Endothelial cell of umbilical vein (primary cell): ENCODE results near the gene ABCC1. TPM values are rescaled to one million over a fixed set of nuclear protein-coding genes. Genes with fewer than 3 reads are reported as not detected.

ENCODE experiments used
- BruUV-seq: library from RNA; stranded (reverse); fragments of 400-500 nt; replicated peaks from 2 replicates; lab custom pipeline; 2021; lab: Mats Ljungman, UMichigan
- CTCF ChIA-PET: fragments of 300-600, 350-600 bp; sonication (Branson Sonifier 250); formaldehyde crosslinking; loops from one replicate; lab custom pipeline; 2021; ENCODE audit warnings: antibody characterized with exemption, inconsistent platforms; lab: Charles Lee
- POLR2A ChIA-PET: fragments of 300-600, 350-600 bp; sonication (Branson Sonifier 250); formaldehyde crosslinking; loops from one replicate; lab custom pipeline; 2021; ENCODE audit warnings: antibody characterized with exemption, inconsistent platforms; lab: Charles Lee
- DNase-seq: peaks from one replicate; pipeline ENCODE4 v3.0.0-alpha.2; 2011; ENCODE audit warnings: low read depth, low spot score
- FAIRE-seq: peaks from 2 replicates; lab custom pipeline; 2011; peaks lifted over from hg19 to GRCh38; lab: Jason Lieb, UNC
- H2AFZ ChIP-seq: 2 replicates; pipeline ENCODE4 v1.6.0; 2012; ENCODE audit warnings: low read depth, low read length, control low read depth, inconsistent platforms
- H3K27ac ChIP-seq: 2 replicates; pipeline ENCODE4 v1.5.1; 2011; ENCODE audit warnings: low read depth, mild to moderate bottlenecking, control low read depth, low read length, moderate library complexity; ENCODE audit not compliant: insufficient read depth
- H3K27me3 ChIP-seq, 2 experiments: 2 replicates each; pipeline versions ENCODE4 v1.6.0 to v1.6.1; 2011; ENCODE audit warnings: low read length in 2 of 2, mixed read lengths in 1 of 2; ENCODE audit not compliant: control insufficient read depth in 2 of 2, insufficient read depth in 2 of 2
- H3K36me3 ChIP-seq, 2 experiments: 2 replicates in 1 of 2; 3 replicates in 1 of 2; pipeline ENCODE4 v1.5.1; 2011; ENCODE audit warnings: low read length in 2 of 2, mild to moderate bottlenecking in 1 of 2, moderate library complexity in 1 of 2; ENCODE audit not compliant: control insufficient read depth in 2 of 2, insufficient read depth in 2 of 2; ENCODE audit errors: extremely low read depth in 1 of 2
- H3K4me1 ChIP-seq: 3 replicates; pipeline ENCODE4 v1.5.1; 2011; ENCODE audit warnings: mild to moderate bottlenecking, low read length; ENCODE audit not compliant: control insufficient read depth, insufficient read depth; ENCODE audit errors: extremely low read depth
- H3K4me2 ChIP-seq: 2 replicates; pipeline ENCODE4 v1.6.1; 2011; ENCODE audit warnings: low read length, control low read depth, mixed read lengths; ENCODE audit not compliant: insufficient read depth
- H3K4me3 ChIP-seq, 3 experiments: fragments of 200-600 bp in 1 of 3; sonication (generic), shearing (Covaris generic) in 1 of 3; replicated peaks in 1 of 3; 2 replicates each; pipeline ENCODE4 v1.5.1; 2011 to 2016; ENCODE audit warnings: control low read depth in 3 of 3, low read length in 3 of 3, mild to moderate bottlenecking in 2 of 3, inconsistent platforms in 1 of 3, low read depth in 1 of 3, moderate library complexity in 1 of 3; ENCODE audit not compliant: insufficient read depth in 1 of 3
- H3K79me2 ChIP-seq: 2 replicates; pipeline ENCODE4 v1.6.0; 2012; ENCODE audit warnings: low read length, inconsistent platforms; ENCODE audit not compliant: control insufficient read depth, insufficient read depth
- H3K9ac ChIP-seq: replicated peaks from 2 replicates; pipeline ENCODE3; 2011; ENCODE audit warnings: low read length, control low read depth; ENCODE audit not compliant: insufficient read depth; ENCODE audit errors: extremely low read depth
- H3K9me1 ChIP-seq: replicated peaks from 3 replicates; pipeline ENCODE4 v1.6.0; 2011; ENCODE audit warnings: mild to moderate bottlenecking, low read length; ENCODE audit not compliant: control insufficient read depth, insufficient read depth; ENCODE audit errors: extremely low read depth
- H3K9me3 ChIP-seq: replicated peaks from 2 replicates; pipeline ENCODE4 v1.5.1; 2012; ENCODE audit warnings: low read length, inconsistent platforms; ENCODE audit not compliant: control insufficient read depth, insufficient read depth
- H4K20me1 ChIP-seq: replicated peaks from 2 replicates; pipeline ENCODE3; 2011; ENCODE audit warnings: mild to moderate bottlenecking, low read length; ENCODE audit not compliant: control insufficient read depth, insufficient read depth; ENCODE audit errors: extremely low read depth
- CTCF ChIP-seq, 2 donors: IDR thresholded peaks; 1 replicate in 1 of 2; 2 replicates in 1 of 2; pipeline ENCODE4 v1.5.1; 2011; ENCODE audit warnings: low read length in 2 of 2, mild to moderate bottlenecking in 2 of 2, moderate library complexity in 2 of 2, control low read depth in 1 of 2, inconsistent platforms in 1 of 2, low read depth in 1 of 2; ENCODE audit not compliant: insufficient read depth in 1 of 2; ENCODE audit errors: extremely low read depth in 1 of 2
- EZH2 ChIP-seq: IDR thresholded peaks from 2 replicates; pipeline ENCODE4 v1.6.1; 2012; ENCODE audit warnings: borderline replicate concordance, low read depth, mild to moderate bottlenecking, moderate library complexity, low read length, inconsistent platforms; ENCODE audit not compliant: severe bottlenecking
- FOS ChIP-seq: IDR thresholded peaks from 2 replicates; pipeline ENCODE4 v1.6.1; 2011; ENCODE audit warnings: mild to moderate bottlenecking, low read length, moderate library complexity, borderline replicate concordance; ENCODE audit not compliant: insufficient read depth
- GATA2 ChIP-seq: IDR thresholded peaks from 2 replicates; pipeline ENCODE4 v1.7.0; 2011; ENCODE audit warnings: low read depth, mild to moderate bottlenecking, moderate library complexity, mixed read lengths, low read length; ENCODE audit not compliant: insufficient read length, insufficient read depth
- JUN ChIP-seq: IDR thresholded peaks from 2 replicates; pipeline ENCODE4 v1.6.1; 2011; ENCODE audit warnings: borderline replicate concordance, low read depth; ENCODE audit not compliant: insufficient read length, insufficient read depth
- MAX ChIP-seq: IDR thresholded peaks from 2 replicates; pipeline ENCODE4 v1.6.1; 2011; ENCODE audit not compliant: insufficient read depth, insufficient read length
- MYC ChIP-seq: IDR thresholded peaks from one replicate; pipeline ENCODE4 v1.6.1; 2011; ENCODE audit warnings: mild to moderate bottlenecking, low read depth, low read length
- POLR2A ChIP-seq: IDR thresholded peaks from 2 replicates; pipeline ENCODE4 v1.6.1; 2012; ENCODE audit warnings: low read depth, mild to moderate bottlenecking, control low read depth, low read length
- POLR2AphosphoS5 ChIP-seq: IDR thresholded peaks from 2 replicates; pipeline ENCODE4 v1.6.1; 2012; ENCODE audit warnings: low read depth, mild to moderate bottlenecking, control low read depth, low read length, moderate library complexity; ENCODE audit not compliant: insufficient read depth
- dilution Hi-C: fragments of 300-500 bp; cut with MboI; formaldehyde crosslinking; loops from one replicate; pipeline ENCODE4 v1.15.0; 2019; ENCODE audit warnings: low sequenced_read_pairs; ENCODE audit not compliant: extremely low pct_ligation_motif_present
- intact Hi-C: fragments of 100-400 bp; cut with micrococcal nuclease; formaldehyde crosslinking; loops from one replicate; pipeline ENCODE4 v1.10.0; 2022
- polyA plus RNA-seq, 4 experiments: library from polyadenylated mRNA; depleted of rRNA in 3 of 4; stranded (reverse) in 3 of 4; unstranded in 1 of 4; fragments of >200 nt; gene quantifications; 2 replicates each; pipeline versions ENCODE4 v1.2.1 to v1.2.3, GENCODE V29; 2011 to 2012; ENCODE audit warnings: missing spikeins in 1 of 4
- total RNA-seq: library from RNA; stranded (reverse); gene quantifications from 2 replicates; pipeline ENCODE4 v1.2.3, GENCODE V29; 2021

Gene ABCC1
- total and polyA plus RNA-seq, 2 donors (not counting 3 experiments of a cell fraction or from before 2014, with no cell fraction given), result 46.1 to 89.2 TPM

GRCh38 chr16:16120382-16121184, 171.2 kb downstream of the ABCC1 start:
- H4K20me1 ChIP-seq, result no peaks in the 10 kb centered on the region
- FAIRE-seq (peak; percentile 99), DNase-seq (peak; percentile 98)
- H3K27me3 ChIP-seq, result no peaks in the 10 kb centered on the region
- peak overlapping the region; percentile 2 for H3K4me2 ChIP-seq
- H3K36me3 ChIP-seq, result peaks cover 13 to 22% of the 10 kb centered on the region in 2 experiments
- peak overlapping the region; percentile 55 for H3K9ac ChIP-seq
- H3K9me3 ChIP-seq, result peaks cover 5% of the 10 kb centered on the region
- POLR2A ChIA-PET, result interaction anchor here (1.2 to 1.6 kb wide), 3 partner anchors 122 to 170 kb away, joined by 3 to 10 read pairs (median 4); no protein-coding TSS in a partner anchor
- TSS peak; percentile 79 for BruUV-seq
- intact Hi-C loops (loop anchor here (1.0 to 10.0 kb wide), 6 partner anchors 73 to 530 kb away; no protein-coding TSS in a partner anchor), dilution Hi-C loops (no loop called here)
- CTCF ChIA-PET, result interaction anchor here (0.5 to 2.1 kb wide), 12 partner anchors 7 to 439 kb away, joined by 3 to 19 read pairs (median 3); partner anchors contain the start of gene CEP20
- H3K4me1 ChIP-seq, result peaks cover 19% of the 10 kb centered on the region
- H3K79me2 ChIP-seq, result peaks cover 4% of the 10 kb centered on the region
- H2AFZ ChIP-seq, result no peak overlapping the region
- H3K27ac ChIP-seq, result peak overlapping the region; percentile 83
- H3K4me3 ChIP-seq, result peak overlapping the region in 1 of 3 experiments; percentile 4
- TF ChIP-seq CTCF (IDR thresholded peaks at IDR 0.05; ENCODE audit: extremely low read depth in 1 of 2, insufficient read depth in 1 of 2, low read depth in 1 of 2, low read length in 2 of 2), result no peak
- peak; percentile 70 for TF ChIP-seq FOS
- TF ChIP-seq POLR2AphosphoS5, result peak; percentile 81
- peak; percentile 81 for TF ChIP-seq POLR2A
- peak; percentile 98 for TF ChIP-seq GATA2
- peak; percentile 37 for TF ChIP-seq MYC
- no peak for TF ChIP-seq EZH2
- TF ChIP-seq JUN, result peak; percentile 97
- peak; percentile 12 for TF ChIP-seq MAX
- H3K9me1 ChIP-seq, result no peaks in the 10 kb centered on the region
